ENCODE results near the gene NUP210L. TPM values are rescaled to one million over a fixed set of nuclear protein-coding genes. Genes with fewer than 3 reads are reported as not detected.
A peak's percentile ranks its signal among the peaks of the same experiment; 100 is the strongest.

Gene NUP210L
- total RNA-seq (ENCODE audit: unreplicated experiment), result 0.10 TPM
- long read RNA-seq, result 0 reads

GRCh38 chr1:154154534-154155191 is at the start of gene NUP210L:
NUP210L (minus strand) TSS chr1:154155073.
- Mint-ChIP-seq H3K27ac (ENCODE audit: unreplicated experiment) (no peak within 1 kb of the TSS), H3K27me3 (ENCODE audit: unreplicated experiment) (peaks cover 2% of the 10 kb centered on the region), H3K9me3 (ENCODE audit: unreplicated experiment) (no peaks in the 10 kb centered on the region), H3K4me1 (ENCODE audit: low read depth, unreplicated experiment) (no peaks in the 10 kb centered on the region), H3K36me3 (ENCODE audit: unreplicated experiment) (peaks cover 5% of the 10 kb centered on the region), H3K4me3 (ENCODE audit: unreplicated experiment) (no peak within 1 kb of the TSS)
- no peak for TF ChIP-seq CTCF (IDR thresholded peaks at IDR 0.05; ENCODE audit: partially characterized antibody, unreplicated experiment)
- DNase-seq, result no peak

- peaks cover 10% of the 10 kb centered on the region for H3K27me3 Mint-ChIP-seq (ENCODE audit: unreplicated experiment)
- H3K27ac Mint-ChIP-seq (ENCODE audit: unreplicated experiment), result no peak overlapping the region
- no peaks in the 10 kb centered on the region for H3K9me3 Mint-ChIP-seq (ENCODE audit: unreplicated experiment)
- H3K4me1 Mint-ChIP-seq (ENCODE audit: low read depth, unreplicated experiment), result peaks cover 2% of the 10 kb centered on the region
- no peak for TF ChIP-seq CTCF (IDR thresholded peaks at IDR 0.05; ENCODE audit: partially characterized antibody, unreplicated experiment)
- DNase-seq, result no peak
- no peak overlapping the region for H3K4me3 Mint-ChIP-seq (ENCODE audit: unreplicated experiment)
- H3K36me3 Mint-ChIP-seq (ENCODE audit: unreplicated experiment), result no peaks in the 10 kb centered on the region
These were observed 44.6 kb upstream of the NUP210L start for GRCh38 chr1:154199563-154199879.

- no peak overlapping the region for H3K27ac Mint-ChIP-seq (ENCODE audit: unreplicated experiment)
- DNase-seq, result peak; percentile 24
- peaks cover 10% of the 10 kb centered on the region for H3K27me3 Mint-ChIP-seq (ENCODE audit: unreplicated experiment)
- H3K4me3 Mint-ChIP-seq (ENCODE audit: unreplicated experiment), result no peak overlapping the region
- no peaks in the 10 kb centered on the region for H3K9me3 Mint-ChIP-seq (ENCODE audit: unreplicated experiment)
- peak; percentile 57 for TF ChIP-seq CTCF (IDR thresholded peaks at IDR 0.05; ENCODE audit: partially characterized antibody, unreplicated experiment)
- H3K36me3 Mint-ChIP-seq (ENCODE audit: unreplicated experiment), result no peaks in the 10 kb centered on the region
- peaks cover 2% of the 10 kb centered on the region for H3K4me1 Mint-ChIP-seq (ENCODE audit: low read depth, unreplicated experiment)
These were observed 44.1 kb upstream of the NUP210L start for GRCh38 chr1:154198756-154199562.

- Mint-ChIP-seq H3K36me3 (ENCODE audit: unreplicated experiment) (peaks cover 4% of the 10 kb centered on the region), H3K9me3 (ENCODE audit: unreplicated experiment) (no peaks in the 10 kb centered on the region), H3K4me1 (ENCODE audit: low read depth, unreplicated experiment) (peaks cover 3% of the 10 kb centered on the region), H3K27ac (ENCODE audit: unreplicated experiment) (no peak overlapping the region), H3K4me3 (ENCODE audit: unreplicated experiment) (no peak overlapping the region), H3K27me3 (ENCODE audit: unreplicated experiment) (peaks cover 10% of the 10 kb centered on the region)
- no peak for DNase-seq
- no peak for TF ChIP-seq CTCF (IDR thresholded peaks at IDR 0.05; ENCODE audit: partially characterized antibody, unreplicated experiment)
These were observed 38.9 kb upstream of the NUP210L start for GRCh38 chr1:154193821-154194220.

- Mint-ChIP-seq H3K27me3 (ENCODE audit: unreplicated experiment) (peaks cover 7% of the 10 kb centered on the region), H3K27ac (ENCODE audit: unreplicated experiment) (no peak overlapping the region), H3K9me3 (ENCODE audit: unreplicated experiment) (no peaks in the 10 kb centered on the region), H3K4me1 (ENCODE audit: low read depth, unreplicated experiment) (peaks cover 3% of the 10 kb centered on the region), H3K36me3 (ENCODE audit: unreplicated experiment) (peaks cover 4% of the 10 kb centered on the region), H3K4me3 (ENCODE audit: unreplicated experiment) (no peak overlapping the region)
- DNase-seq, result no peak
- TF ChIP-seq CTCF (IDR thresholded peaks at IDR 0.05; ENCODE audit: partially characterized antibody, unreplicated experiment), result no peak
These were observed 37.6 kb upstream of the NUP210L start for GRCh38 chr1:154192476-154192875.

Data from glutamatergic neuron (in vitro differentiated cells).